Fibroblast of skin of abdomen (primary cell): ENCODE data around the gene ZNF787.
"Not testable (repeated sequence)": the region's sequence is repeated elsewhere in the genome, so short reads cannot be mapped to it uniquely, and the experiment has no call there.

Source experiments
- DNase-seq: peaks from one replicate; pipeline ENCODE4 v3.0.0-alpha.2; 2013

The ZNF787 gene

DNA sequence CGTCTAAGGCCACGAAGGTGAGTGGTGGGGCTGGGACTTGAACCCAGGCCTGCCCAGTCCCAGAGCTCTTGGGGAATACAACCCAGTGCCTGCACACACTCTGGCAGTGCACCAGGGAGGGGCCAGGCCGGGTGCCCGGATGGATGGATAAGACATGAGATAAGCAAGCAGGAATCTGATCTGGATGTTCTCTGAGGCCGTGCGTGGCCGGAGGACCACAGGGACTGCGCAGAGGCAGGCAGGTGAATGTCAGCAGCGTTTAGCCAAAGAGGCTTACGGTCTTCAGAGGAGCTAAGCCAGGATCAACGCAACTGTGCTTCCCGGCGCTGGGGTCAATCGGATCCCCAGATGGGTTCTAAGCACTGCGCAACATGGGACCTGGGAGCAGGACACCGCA lies 1.5 kb downstream of the ZNF787 start:
- peak; percentile 31 for DNase-seq

GRCh38 chr19:56118666-56119581 lies 2.2 kb downstream of the ZNF787 start:
- DNase-seq, result no peak

- no peak for DNase-seq
Observed at GRCh38 chr19:56117889-56118288, 3.2 kb downstream of the ZNF787 start.

GRCh38 chr19:56117376-56117884 lies 3.7 kb downstream of the ZNF787 start:
- no peak for DNase-seq

DNA sequence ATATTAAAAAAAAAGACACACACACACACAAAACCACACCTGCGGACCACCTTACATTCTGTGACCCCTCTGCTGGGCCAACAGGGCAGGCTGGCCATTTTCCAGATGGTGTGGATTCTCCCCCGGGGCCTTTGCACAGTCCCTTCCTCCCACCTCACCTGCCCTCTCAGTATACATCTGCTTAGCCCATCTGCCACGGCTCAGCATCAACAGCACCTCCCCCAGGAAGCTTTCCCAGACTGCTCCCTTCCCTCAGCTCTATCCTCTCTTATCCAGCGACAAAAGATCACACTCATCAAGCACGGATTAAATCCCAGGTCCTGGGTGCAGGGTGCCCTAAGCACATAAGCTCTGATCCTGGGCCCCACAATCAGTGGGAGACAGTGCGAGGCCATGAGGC lies 4.5 kb downstream of the ZNF787 start:
- DNase-seq, result no peak

GRCh38 chr19:56115490-56115889 lies 5.6 kb downstream of the ZNF787 start:
- no peak for DNase-seq

GRCh38 chr19:56114778-56115110 lies 6.4 kb downstream of the ZNF787 start:
- DNase-seq, result no peak

DNA sequence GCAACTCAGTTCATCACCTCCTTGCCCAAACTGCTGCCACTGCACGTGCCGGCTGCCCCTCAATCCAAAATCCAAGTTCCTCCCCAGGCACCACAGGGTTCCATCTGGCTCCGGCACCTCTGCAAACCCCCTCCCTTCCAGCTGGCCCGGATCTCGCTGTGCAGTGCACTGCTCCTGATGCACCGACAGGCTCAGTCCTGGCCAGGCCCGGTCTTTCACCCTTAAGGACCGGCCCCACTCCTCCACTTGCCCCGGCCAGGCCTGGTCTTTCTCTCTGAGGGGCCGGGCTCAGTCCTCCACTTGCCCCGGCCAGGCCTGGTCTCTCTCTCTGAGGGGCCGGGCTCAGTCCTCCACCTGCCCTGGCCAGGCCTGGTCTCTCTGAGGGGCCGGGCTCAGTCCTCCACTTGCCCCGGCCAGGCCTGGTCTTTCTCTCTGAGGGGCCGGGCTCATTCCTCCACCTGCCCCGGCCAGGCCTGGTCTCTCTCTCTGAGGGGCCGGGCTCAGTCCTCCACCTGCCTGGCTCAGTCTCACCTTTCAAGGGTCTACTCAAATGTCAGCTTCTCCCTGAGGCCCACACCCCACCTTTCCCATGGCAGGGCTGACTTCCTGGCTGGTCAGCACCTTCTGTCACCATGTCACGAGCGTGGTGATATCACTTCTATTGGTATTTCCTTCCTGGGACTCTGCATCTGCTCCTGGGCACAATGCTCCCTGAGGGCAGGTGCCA lies 6.9 kb downstream of the ZNF787 start:
- DNase-seq, result no peak

GRCh38 chr19:56113074-56113632 lies 7.9 kb downstream of the ZNF787 start:
- no peak for DNase-seq

DNA sequence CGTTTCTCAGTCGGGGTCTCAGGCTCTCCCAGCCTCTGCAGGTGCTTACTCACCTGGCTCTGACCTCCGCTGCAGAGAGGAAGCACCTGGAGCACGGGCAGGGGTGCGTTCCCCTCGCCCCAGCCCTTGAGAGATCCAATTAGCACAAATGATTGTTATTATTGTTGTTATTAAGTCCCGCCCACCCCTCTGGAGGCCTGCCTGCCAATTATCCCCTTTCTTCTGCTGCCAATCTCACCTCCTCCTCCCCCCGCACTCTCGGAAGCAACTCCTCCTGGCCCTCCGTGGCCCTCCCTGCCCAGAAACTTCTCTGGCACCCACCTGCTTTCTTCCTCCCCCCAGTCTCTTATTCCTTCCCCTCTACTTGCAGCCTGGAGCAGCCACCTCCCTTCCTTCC lies 8.8 kb downstream of the ZNF787 start:
- DNase-seq, result no peak

- no peak for DNase-seq
Observed at GRCh38 chr19:56111601-56112312, 9.3 kb downstream of the ZNF787 start.

GRCh38 chr19:56110515-56111448 lies 10.3 kb downstream of the ZNF787 start:
- no peak for DNase-seq

DNA sequence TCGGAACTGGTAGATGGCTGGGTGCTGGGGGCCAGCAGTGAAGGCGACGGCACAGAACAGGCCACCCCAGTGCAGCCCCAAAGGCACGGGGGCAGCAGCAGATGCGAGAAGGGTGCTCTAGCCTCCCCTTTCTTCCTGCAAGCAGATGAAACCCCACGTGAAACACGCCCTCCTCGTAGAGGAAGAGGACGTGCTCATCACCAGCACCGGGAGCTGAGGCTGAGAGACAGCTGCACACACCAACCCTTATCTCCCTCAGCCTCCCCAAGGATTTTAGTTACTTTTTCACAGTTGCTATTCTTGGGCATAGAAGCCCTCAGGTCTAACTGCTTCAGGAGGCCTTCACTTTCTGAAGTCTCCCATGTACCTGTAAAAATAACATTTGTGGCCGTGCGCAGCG lies 11.9 kb downstream of the ZNF787 start:
- peak; percentile 12 for DNase-seq

DNA sequence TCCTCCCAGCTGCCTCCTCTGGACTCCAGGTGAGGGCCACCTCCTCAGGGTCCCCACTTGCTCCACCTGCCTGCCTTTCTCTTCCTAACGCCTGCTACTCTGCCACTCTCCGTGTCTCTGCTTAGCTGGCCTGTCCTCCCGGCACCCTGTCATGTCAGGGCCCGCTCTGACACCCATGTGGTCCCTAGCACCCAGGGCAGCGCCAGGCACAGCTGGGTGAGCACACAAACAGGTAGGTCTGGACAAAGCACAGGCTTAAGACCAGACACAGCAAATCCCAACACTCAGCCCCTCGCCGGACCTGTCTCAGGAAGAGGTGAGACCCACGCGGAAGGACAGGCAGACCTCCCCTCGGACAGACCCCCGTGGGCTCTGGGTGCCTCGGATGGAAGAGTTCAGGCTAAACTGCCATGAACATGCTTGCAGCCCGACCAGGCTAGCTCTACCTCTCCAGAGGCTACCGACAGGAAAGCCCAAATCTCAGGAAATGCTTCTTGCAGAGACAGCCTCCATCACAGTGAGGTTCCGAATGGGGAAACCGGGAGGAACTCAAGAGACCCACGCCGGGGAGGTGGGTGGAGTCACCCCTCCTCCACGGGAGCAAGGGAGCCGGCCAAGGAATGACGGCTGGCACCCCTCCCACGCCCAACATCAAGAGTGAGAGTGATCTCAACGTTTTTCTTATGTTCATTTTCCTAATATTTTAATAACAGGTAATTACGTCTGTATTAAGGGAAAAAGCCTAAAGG lies 12.5 kb downstream of the ZNF787 start:
- DNase-seq, result peak; percentile 24

GRCh38 chr19:56107626-56108351 lies 13.3 kb downstream of the ZNF787 start:
- no peak for DNase-seq

- no peak for DNase-seq
Observed at GRCh38 chr19:56106993-56107392, 14.1 kb downstream of the ZNF787 start.

DNA sequence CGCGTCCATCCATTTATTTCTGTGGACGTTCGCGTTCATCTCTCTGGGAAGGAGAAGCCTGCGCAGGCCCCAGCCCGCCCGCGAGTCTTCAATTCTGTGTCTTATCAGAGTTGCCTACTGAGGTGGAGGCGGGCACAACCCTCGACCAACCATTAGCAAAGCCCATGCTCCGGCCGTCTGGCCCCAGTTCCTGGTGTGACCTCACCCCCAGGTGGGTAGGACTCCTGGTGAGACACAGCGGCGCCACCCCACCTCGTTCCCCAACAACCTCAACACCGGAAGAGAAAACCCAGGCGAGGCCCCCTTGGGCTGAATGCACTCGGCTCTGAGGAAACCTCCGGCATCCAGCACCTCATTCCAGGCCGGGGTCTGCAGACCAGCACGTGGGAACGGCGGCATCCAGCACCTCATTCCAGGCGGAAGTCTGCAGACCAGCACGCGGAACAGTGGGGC lies 14.7 kb downstream of the ZNF787 start:
- no peak for DNase-seq

- DNase-seq, result not testable (repeated sequence)
Observed at GRCh38 chr19:56105831-56106396, 15.2 kb downstream of the ZNF787 start.

- DNase-seq, result no peak
Observed at GRCh38 chr19:56105090-56105701, 15.9 kb downstream of the ZNF787 start.
